H7 (cell line): Measurements from ENCODE around the gene CCS. TPM values are rescaled to one million over a fixed set of nuclear protein-coding genes. Genes with fewer than 3 reads are reported as not detected.
A peak's percentile ranks its signal among the peaks of the same experiment; 100 is the strongest.
"Not testable (repeated sequence)": the region's sequence is repeated elsewhere in the genome, so short reads cannot be mapped to it uniquely, and the experiment has no call there.

Experiments
- DNase-seq: peaks from one replicate; pipeline ENCODE4 v3.0.0; 2012
- H3K27me3 ChIP-seq: 2 replicates; pipeline ENCODE4 v1.6.0; 2011; ENCODE audit warnings: mild to moderate bottlenecking, low read length; ENCODE audit not compliant: control insufficient read depth, insufficient read depth
- H3K36me3 ChIP-seq: replicated peaks from 2 replicates; pipeline ENCODE4 v1.5.1; 2011; ENCODE audit warnings: low read length; ENCODE audit not compliant: control insufficient read depth, insufficient read depth
- H3K4me3 ChIP-seq: 2 replicates; pipeline ENCODE4 v1.5.1; 2011; ENCODE audit warnings: low read depth, mild to moderate bottlenecking, control low read depth, low read length, moderate library complexity; ENCODE audit not compliant: insufficient read depth
- total RNA-seq: library from RNA; depleted of rRNA; stranded (reverse); fragments of >200 nt; shearing (Covaris generic); gene quantifications from 2 replicates; pipeline ENCODE4 v1.2.3, GENCODE V29; 2014

Gene CCS
- total RNA-seq, 1 experiment from 2014 or later = 47.6 TPM

- H3K4me3 ChIP-seq = peak overlapping the region; percentile 57
- no peak for DNase-seq
- peaks cover 2% of the 10 kb centered on the region; the same call in 1 of the 2 replicates for H3K36me3 ChIP-seq
- H3K27me3 ChIP-seq = no peaks in the 10 kb centered on the region
Observed at GRCh38 chr11:66593650-66594049, 665 bp downstream of the CCS start.

GRCh38 chr11:66595245-66595904 lies 2.4 kb downstream of the CCS start:
- no peak overlapping the region for H3K4me3 ChIP-seq
- H3K27me3 ChIP-seq = no peaks in the 10 kb centered on the region
- no peak for DNase-seq
- peaks cover 7% of the 10 kb centered on the region for H3K36me3 ChIP-seq

- no peak for DNase-seq
- Histone ChIP-seq H3K36me3 (peaks cover 11% of the 10 kb centered on the region), H3K4me3 (no peak overlapping the region), H3K27me3 (no peaks in the 10 kb centered on the region)
Observed at GRCh38 chr11:66598993-66599392, 6.0 kb downstream of the CCS start.

- Histone ChIP-seq H3K4me3 (no peak overlapping the region), H3K36me3 (peaks cover 15% of the 10 kb centered on the region), H3K27me3 (no peaks in the 10 kb centered on the region)
- DNase-seq = no peak
Observed at GRCh38 chr11:66600219-66600618, 7.2 kb downstream of the CCS start.

GRCh38 chr11:66600631-66601233 lies 7.7 kb downstream of the CCS start:
- peaks cover 15% of the 10 kb centered on the region for H3K36me3 ChIP-seq
- DNase-seq = no peak
- no peaks in the 10 kb centered on the region for H3K27me3 ChIP-seq
- no peak overlapping the region for H3K4me3 ChIP-seq

GRCh38 chr11:66603072-66603471 lies 10.1 kb downstream of the CCS start:
- Histone ChIP-seq H3K4me3 (no peak overlapping the region), H3K36me3 (peaks cover 22% of the 10 kb centered on the region), H3K27me3 (no peaks in the 10 kb centered on the region)
- DNase-seq = no peak

GRCh38 chr11:66604155-66604554 lies 11.2 kb downstream of the CCS start:
- Histone ChIP-seq H3K36me3 (peaks cover 22% of the 10 kb centered on the region), H3K27me3 (no peaks in the 10 kb centered on the region), H3K4me3 (no peak overlapping the region)
- no peak for DNase-seq

GRCh38 chr11:66606608-66607007 lies 13.6 kb downstream of the CCS start:
- H3K36me3 ChIP-seq = peaks cover 16% of the 10 kb centered on the region
- not testable (repeated sequence) for DNase-seq, H3K4me3 ChIP-seq, H3K27me3 ChIP-seq

- peaks cover 16% of the 10 kb centered on the region for H3K36me3 ChIP-seq
- no peak for DNase-seq
- H3K4me3 ChIP-seq = no peak overlapping the region
- H3K27me3 ChIP-seq = no peaks in the 10 kb centered on the region
Observed at GRCh38 chr11:66607126-66607834, 14.3 kb downstream of the CCS start.

GRCh38 chr11:66609721-66610617 lies 17.0 kb downstream of the CCS start:
- DNase-seq = no peak

GRCh38 chr11:66612458-66612857 lies 19.5 kb downstream of the CCS start:
- no peak overlapping the region for H3K4me3 ChIP-seq
- no peak for DNase-seq
- peaks cover under 1% of the 10 kb centered on the region; the same call in 1 of the 2 replicates for H3K36me3 ChIP-seq
- H3K27me3 ChIP-seq = no peaks in the 10 kb centered on the region

More at GRCh38 chr11:66609721-66610617, 17.0 kb downstream of the CCS start:
- Histone ChIP-seq H3K36me3 (peaks cover 10% of the 10 kb centered on the region), H3K4me3 (no peak overlapping the region), H3K27me3 (no peaks in the 10 kb centered on the region)

- DNase-seq = no peak
- H3K27me3 ChIP-seq = no peaks in the 10 kb centered on the region
- H3K4me3 ChIP-seq = no peak overlapping the region
- H3K36me3 ChIP-seq = peaks cover 12% of the 10 kb centered on the region
Observed at GRCh38 chr11:66614073-66614472, 21.1 kb downstream of the CCS start.

- peaks cover 18% of the 10 kb centered on the region for H3K36me3 ChIP-seq
- peak; percentile 100 for DNase-seq
- peak within 1 kb of the TSS; percentile 97 for H3K4me3 ChIP-seq
- H3K27me3 ChIP-seq = no peaks in the 10 kb centered on the region
Observed at GRCh38 chr11:66616379-66617154, 23.6 kb downstream of the CCS start, which contains the start of gene RBM14. RBM14 (plus strand) TSS chr11:66616630; CDS start chr11:66616721, 91 bp downstream.
